ENCODE results near the gene YTHDC1.

DNA sequence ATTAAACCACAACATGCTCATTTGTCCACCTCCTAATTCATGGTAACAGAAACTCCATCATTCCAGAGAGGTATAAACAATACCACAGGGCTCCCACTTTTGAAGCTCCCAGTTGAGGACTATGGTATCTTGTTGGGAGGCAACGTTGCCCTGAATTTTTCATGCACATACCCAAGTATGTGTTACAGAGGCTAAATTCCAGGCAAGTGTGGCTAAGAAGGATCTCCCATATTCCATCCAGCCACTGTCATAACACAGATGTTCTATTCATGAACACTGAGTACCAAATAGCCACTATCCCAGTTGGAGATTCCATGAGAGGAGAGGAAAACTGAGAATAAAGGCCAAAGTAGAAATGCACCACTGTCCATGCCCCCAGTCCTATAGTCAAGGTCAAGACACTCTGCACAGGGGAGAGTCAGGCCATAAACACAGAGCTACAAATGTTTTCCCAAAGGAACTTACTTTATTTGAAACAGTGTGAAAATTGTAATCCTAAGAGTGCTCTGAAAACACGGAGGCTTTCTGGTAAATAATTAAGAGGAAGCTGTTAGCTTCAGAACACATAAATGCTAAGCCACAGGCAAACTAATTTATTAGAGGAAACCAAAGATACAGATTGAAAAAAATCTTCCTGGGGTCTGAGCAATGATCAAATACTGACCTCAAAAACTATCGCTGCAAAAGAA lies 62.0 kb downstream of the YTHDC1 start:
- TF ChIP-seq, protein P1, sequence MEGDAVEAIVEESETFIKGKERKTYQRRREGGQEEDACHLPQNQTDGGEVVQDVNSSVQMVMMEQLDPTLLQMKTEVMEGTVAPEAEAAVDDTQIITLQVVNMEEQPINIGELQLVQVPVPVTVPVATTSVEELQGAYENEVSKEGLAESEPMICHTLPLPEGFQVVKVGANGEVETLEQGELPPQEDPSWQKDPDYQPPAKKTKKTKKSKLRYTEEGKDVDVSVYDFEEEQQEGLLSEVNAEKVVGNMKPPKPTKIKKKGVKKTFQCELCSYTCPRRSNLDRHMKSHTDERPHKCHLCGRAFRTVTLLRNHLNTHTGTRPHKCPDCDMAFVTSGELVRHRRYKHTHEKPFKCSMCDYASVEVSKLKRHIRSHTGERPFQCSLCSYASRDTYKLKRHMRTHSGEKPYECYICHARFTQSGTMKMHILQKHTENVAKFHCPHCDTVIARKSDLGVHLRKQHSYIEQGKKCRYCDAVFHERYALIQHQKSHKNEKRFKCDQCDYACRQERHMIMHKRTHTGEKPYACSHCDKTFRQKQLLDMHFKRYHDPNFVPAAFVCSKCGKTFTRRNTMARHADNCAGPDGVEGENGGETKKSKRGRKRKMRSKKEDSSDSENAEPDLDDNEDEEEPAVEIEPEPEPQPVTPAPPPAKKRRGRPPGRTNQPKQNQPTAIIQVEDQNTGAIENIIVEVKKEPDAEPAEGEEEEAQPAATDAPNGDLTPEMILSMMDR (IDR thresholded peaks at IDR 0.05 in 2 of 3, conservative IDR thresholded peaks at IDR 0.05 in 1 of 3; ENCODE audit: borderline replicate concordance in 1 of 3, insufficient read depth in 1 of 3, low read depth in 2 of 3, low read length in 2 of 3): no peak
- no peak for TF ChIP-seq ZFX (IDR thresholded peaks at IDR 0.05)
- no peak for TF ChIP-seq SP1 (IDR thresholded peaks at IDR 0.05; ENCODE audit: low read depth)
- TF ChIP-seq ZNF274 (IDR thresholded peaks at IDR 0.05; ENCODE audit: low read depth, low read length): no peak
- no peak for TF ChIP-seq EGR1 (IDR thresholded peaks at IDR 0.05; ENCODE audit: low read depth)
- TF ChIP-seq, protein P2, sequence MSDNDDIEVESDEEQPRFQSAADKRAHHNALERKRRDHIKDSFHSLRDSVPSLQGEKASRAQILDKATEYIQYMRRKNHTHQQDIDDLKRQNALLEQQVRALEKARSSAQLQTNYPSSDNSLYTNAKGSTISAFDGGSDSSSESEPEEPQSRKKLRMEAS (IDR thresholded peaks at IDR 0.05): no peak
- TF ChIP-seq POLR2A (IDR thresholded peaks at IDR 0.05; ENCODE audit: borderline replicate concordance, extremely low read depth, insufficient read depth, insufficient read length): no peak
- TF ChIP-seq, protein P3, sequence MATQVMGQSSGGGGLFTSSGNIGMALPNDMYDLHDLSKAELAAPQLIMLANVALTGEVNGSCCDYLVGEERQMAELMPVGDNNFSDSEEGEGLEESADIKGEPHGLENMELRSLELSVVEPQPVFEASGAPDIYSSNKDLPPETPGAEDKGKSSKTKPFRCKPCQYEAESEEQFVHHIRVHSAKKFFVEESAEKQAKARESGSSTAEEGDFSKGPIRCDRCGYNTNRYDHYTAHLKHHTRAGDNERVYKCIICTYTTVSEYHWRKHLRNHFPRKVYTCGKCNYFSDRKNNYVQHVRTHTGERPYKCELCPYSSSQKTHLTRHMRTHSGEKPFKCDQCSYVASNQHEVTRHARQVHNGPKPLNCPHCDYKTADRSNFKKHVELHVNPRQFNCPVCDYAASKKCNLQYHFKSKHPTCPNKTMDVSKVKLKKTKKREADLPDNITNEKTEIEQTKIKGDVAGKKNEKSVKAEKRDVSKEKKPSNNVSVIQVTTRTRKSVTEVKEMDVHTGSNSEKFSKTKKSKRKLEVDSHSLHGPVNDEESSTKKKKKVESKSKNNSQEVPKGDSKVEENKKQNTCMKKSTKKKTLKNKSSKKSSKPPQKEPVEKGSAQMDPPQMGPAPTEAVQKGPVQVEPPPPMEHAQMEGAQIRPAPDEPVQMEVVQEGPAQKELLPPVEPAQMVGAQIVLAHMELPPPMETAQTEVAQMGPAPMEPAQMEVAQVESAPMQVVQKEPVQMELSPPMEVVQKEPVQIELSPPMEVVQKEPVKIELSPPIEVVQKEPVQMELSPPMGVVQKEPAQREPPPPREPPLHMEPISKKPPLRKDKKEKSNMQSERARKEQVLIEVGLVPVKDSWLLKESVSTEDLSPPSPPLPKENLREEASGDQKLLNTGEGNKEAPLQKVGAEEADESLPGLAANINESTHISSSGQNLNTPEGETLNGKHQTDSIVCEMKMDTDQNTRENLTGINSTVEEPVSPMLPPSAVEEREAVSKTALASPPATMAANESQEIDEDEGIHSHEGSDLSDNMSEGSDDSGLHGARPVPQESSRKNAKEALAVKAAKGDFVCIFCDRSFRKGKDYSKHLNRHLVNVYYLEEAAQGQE (IDR thresholded peaks at IDR 0.05; ENCODE audit: low read depth): no peak
- TF ChIP-seq POLR2AphosphoS5 (IDR thresholded peaks at IDR 0.05; ENCODE audit: low read depth, low read length): no peak
- no peak for TF ChIP-seq EZH2 (IDR thresholded peaks at IDR 0.05)
- no peak for TF ChIP-seq YY1 (IDR thresholded peaks at IDR 0.05; ENCODE audit: extremely low read depth, insufficient replicate concordance, low read depth, low read length)

Measured in HCT116 (cell line).